NCI-H524 treated with DMSO at 0.1 percent for 48 hours (cell line): ENCODE measurements around the gene USP13.
"Not testable (repeated sequence)": the region's sequence is repeated elsewhere in the genome, so short reads cannot be mapped to it uniquely, and the experiment has no call there.

ENCODE experiments used
- DNase-seq: peaks from one replicate; lab custom pipeline; 2025; lab: John Stamatoyannopoulos, UW

USP13 gene

GRCh38 chr3:179660872-179661271 lies 8.0 kb downstream of the USP13 start:
- DNase-seq: no peak

GRCh38 chr3:179661777-179662176 lies 8.9 kb downstream of the USP13 start:
- no peak for DNase-seq

GRCh38 chr3:179663093-179663492 lies 10.3 kb downstream of the USP13 start:
- no peak for DNase-seq

- DNase-seq: no peak
Measured at GRCh38 chr3:179666030-179666429, 13.2 kb downstream of the USP13 start.

GRCh38 chr3:179666436-179667035 lies 13.7 kb downstream of the USP13 start:
- DNase-seq: peak; percentile 98

- no peak for DNase-seq
Measured at GRCh38 chr3:179668429-179668828, 15.6 kb downstream of the USP13 start.

GRCh38 chr3:179670311-179670710 lies 17.5 kb downstream of the USP13 start:
- no peak for DNase-seq

- DNase-seq: no peak
Measured at GRCh38 chr3:179671309-179671708, 18.5 kb downstream of the USP13 start.

- no peak for DNase-seq
Measured at GRCh38 chr3:179671747-179672242, 19.0 kb downstream of the USP13 start.

- DNase-seq: no peak
Measured at GRCh38 chr3:179672918-179673317, 20.1 kb downstream of the USP13 start.

- no peak for DNase-seq
Measured at GRCh38 chr3:179673523-179673922, 20.7 kb downstream of the USP13 start.

GRCh38 chr3:179676081-179676480 lies 23.2 kb downstream of the USP13 start:
- no peak for DNase-seq

GRCh38 chr3:179677884-179678283 lies 25.0 kb downstream of the USP13 start:
- no peak for DNase-seq

GRCh38 chr3:179681492-179682263 lies 28.8 kb downstream of the USP13 start:
- DNase-seq: no peak

GRCh38 chr3:179682426-179683080 lies 29.7 kb downstream of the USP13 start:
- DNase-seq: no peak

- not testable (repeated sequence) for DNase-seq
Measured at GRCh38 chr3:179683286-179683685, 30.4 kb downstream of the USP13 start.

GRCh38 chr3:179687967-179688535 lies 35.2 kb downstream of the USP13 start:
- no peak for DNase-seq

GRCh38 chr3:179688850-179689249 lies 36.0 kb downstream of the USP13 start:
- DNase-seq: no peak

- no peak for DNase-seq
Measured at GRCh38 chr3:179694731-179695130, 41.9 kb downstream of the USP13 start.

GRCh38 chr3:179695672-179696313 lies 43.0 kb downstream of the USP13 start:
- no peak for DNase-seq

- no peak for DNase-seq
Measured at GRCh38 chr3:179697736-179698332, 45.0 kb downstream of the USP13 start.

- DNase-seq: no peak
Measured at GRCh38 chr3:179700716-179701115, 47.9 kb downstream of the USP13 start.
